GM21717 (cell line): ENCODE measurements around the gene LONP2.
A peak's percentile ranks its signal among the peaks of the same experiment; 100 is the strongest.
"Not testable (repeated sequence)": the region's sequence is repeated elsewhere in the genome, so short reads cannot be mapped to it uniquely, and the experiment has no call there.

ENCODE experiments used
- ATAC-seq: cut with Tn5 transposase; IDR thresholded peaks from one replicate; pipeline ENCODE4 v1.9.1; 2021; ENCODE audit warnings: mild to moderate bottlenecking, moderate library complexity; ENCODE audit not compliant: unreplicated experiment

Gene LONP2

DNA sequence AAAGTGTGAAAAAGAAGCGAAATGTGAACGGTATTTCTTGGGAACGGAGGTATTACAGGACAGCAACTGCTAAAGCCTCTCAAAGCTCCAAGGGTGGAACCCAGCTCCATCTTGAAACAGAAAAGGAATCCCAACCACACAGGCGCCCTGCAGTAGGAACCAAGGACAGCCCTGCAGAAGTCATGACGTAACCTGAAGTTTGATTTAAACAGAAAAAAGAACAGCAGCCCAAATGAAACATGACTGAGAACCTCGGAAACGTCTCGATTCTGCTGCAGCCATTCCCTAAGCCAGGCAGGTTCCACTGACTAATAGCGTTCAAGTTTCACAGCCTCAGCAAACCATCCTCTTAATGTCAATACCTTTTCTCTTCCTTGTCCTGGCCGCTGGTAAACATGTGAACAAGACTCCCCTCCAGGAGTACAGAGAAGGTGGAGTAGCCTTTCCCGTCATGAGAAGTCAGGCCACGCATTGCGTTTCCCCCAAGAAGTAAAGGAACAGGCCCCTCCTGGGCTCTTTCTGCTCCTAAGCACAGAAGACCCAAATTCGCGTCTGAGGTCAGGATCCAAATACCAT lies 121.0 kb downstream of the LONP2 start:
- no peak for ATAC-seq

DNA sequence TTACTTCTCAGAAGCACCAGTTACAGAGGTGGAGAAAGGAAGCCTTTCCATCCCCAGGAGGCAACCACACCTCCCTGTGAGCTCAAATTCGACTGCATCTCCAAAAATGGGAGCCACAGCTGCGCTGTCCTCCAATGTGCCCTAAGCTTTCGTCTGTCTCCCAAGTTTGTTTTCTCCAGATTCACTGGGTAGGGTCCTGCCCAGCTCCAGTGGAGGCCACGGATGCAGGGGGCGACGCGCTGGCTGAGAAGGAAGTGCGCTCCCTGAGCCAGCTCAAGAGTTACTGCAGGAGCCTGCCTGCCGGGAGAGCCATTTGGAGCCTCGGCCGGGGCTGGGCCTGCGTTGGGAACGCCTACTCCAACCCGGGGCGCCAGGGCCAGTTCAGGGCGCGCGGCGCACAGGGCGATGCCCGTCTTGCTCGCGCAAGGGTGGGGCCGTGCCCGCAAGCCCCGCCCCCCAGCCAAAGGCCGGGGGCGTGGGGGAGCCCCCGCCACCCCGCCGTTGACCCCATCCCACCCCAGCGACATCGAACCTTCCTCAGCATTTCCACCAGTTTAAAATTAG lies 121.6 kb downstream of the LONP2 start:
- peak; percentile 88 for ATAC-seq

DNA sequence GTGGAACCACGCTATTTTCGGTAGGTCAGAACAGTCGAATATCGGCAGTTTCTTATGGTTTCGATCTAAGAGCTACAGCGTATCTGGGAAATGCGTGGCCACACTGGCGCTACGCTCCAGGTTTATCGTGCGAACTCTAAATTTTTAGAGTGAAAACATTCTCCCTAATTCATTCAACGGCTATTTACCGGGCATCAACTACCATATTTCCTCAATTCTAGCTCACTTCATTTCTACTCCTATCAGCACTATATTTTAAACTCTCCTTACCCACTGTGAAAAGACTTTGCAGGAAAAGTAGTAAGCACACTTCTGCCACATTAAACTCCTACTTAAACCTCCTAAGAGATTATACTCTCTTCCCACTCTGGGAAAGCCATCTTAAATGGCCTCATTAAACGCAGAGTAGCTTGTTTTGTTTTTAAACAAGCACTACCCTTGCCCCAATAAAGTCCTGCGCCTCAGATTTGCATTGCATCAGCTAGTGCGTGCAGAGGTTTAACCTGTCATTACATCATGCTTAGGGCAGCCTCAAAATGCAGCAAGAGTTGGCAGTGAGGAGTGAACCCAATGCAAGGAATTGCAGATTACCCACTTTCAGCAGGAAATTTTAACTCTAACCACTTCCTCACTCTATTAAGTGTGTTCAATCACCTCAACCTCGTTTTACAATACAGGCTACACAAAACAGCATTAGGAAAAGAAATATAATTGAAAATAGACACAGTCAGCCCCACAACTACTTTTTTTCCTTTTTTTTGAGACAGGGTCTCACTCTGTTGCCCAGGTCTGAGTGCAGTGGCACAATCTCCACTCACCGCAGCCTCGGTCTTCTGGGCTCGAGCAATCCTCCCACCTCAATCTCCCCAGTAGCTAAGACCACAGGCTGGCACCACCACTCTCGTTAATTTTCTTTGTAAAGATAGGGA lies 122.3 kb downstream of the LONP2 start:
- ATAC-seq = peak; percentile 70

DNA sequence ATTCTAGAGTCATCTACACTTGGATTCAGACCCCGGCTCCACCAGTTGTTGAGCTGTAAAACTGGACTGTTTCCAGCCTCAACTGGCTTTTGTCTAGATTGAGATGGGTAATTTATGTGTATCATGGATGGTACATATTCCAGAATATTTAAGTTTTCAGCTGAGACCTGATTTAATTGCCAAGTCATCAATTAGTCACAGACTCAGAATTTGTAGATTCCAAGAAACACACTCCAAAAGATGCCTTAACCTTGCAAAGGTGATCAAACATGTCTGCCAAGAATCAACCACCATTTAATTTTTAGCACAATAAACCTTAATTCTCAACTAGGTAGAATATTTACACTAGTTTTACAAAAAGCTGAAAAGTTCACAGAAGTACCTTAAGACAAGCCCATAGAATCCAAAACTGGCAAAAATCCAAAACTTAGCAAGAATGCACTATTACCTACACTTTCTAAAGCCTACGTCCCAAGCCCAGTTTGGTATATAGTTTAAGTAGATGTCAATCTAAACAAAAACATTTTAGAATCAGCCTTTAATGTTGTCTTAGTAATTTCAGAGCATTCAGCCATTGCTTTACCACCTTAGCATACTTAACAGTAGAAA lies 123.4 kb downstream of the LONP2 start:
- no peak for ATAC-seq

DNA sequence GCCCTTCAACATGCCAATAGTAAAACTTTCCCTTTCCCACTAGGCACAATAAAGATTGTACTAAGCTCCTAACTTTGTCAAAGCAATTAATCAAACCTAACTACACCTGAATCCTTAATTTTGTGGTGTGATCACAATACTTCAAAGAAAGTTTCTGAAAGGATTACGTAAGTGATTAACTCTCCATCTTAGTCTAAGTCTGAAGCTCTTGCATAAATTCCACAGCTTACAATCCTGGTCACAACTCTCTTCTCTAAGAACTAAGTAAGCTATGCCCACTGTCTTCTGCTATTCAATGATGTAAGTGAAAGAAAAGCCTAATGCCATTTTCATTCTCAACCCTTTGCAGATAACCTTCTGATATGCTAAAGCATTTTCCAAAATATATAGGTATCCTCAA lies 125.7 kb downstream of the LONP2 start:
- ATAC-seq = no peak

DNA sequence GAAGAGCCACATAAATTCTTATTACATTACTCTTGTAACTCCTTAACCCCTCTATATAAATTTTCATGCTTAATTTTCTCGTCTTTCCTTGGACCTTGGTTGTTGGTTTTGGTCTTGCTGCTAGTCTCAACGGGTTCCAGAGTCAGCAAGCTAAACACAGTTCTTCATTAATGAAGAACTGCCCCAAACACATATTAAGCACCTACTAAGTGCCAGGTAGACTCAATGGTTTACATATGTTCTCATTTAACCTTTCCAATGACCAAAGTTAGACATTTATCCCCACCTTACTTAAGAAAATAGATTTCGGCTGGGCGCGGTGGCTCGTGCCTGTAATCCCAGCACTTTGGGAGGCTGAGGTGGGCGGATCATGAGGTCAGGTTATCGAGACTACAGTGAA lies 126.1 kb downstream of the LONP2 start:
- no peak for ATAC-seq

DNA sequence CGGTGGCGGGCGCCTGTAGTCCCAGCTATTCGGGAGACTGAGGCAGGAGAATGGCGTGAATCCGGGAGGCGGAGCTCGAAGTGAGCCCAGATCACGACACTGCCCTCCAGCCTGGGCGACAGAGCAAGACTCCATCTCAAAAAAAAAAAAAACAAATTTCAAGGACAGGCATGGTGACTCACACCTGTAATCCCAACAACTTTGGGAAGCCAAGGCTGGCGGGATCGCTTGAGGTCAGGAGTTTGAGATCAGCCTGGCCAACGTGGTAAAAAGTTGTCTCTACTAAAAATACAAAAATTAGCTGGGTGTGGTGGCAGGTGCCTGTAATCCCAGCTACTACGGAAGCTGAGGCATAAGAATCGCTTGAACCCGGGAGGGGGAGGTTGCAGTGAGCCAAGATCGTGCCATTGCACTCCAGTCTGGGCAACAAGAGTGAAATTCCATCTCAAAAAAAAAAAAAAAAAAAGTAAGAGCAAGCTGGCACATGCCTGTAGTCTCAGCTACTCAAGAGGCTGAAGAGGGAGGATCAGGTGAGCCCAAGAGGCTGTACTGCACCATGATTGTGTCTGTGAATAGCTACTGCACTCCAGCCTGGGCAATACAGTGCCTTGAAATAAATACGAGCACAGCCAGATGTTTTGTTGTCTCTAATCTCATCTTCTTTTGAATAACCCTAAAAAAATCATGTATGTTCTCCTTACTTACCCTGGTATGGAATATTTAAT lies 126.7 kb downstream of the LONP2 start:
- not testable (repeated sequence) for ATAC-seq

DNA sequence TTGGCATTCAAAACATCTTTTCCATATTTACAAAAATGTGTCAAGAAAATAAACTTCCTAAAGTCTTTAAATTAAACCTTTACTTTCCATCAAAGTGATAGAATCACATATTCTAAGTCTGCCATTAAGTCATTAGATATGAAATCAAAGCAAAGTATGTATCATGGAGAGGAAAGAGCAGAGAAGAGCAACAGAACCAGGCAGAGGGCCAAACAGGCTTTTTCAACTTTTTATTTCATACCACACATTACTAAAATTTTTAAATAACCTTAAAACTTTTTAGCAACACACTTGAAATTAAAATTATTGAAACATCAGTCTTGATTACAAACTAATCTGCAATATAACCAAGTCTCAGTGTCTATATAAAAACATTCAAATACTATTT lies 127.3 kb downstream of the LONP2 start:
- ATAC-seq = no peak

DNA sequence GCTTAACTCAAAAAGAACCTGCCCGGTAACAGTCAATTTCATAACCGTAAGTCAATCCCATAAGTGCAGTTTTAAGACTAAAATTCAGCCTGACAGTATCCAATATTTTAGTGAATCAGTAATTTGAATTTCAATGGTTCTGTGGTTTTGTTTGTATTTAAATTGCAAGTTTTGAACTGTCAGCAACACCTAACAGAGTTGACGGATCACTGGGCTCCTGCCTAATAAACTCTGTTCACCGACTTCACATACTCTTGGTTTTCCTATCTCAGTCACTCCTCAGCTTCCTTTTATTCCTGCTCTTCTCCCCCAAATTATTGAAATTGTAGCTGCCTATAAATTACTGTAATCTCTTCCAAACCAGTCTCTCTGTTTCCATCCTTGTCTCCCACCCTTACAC lies 128.6 kb downstream of the LONP2 start:
- no peak for ATAC-seq

DNA sequence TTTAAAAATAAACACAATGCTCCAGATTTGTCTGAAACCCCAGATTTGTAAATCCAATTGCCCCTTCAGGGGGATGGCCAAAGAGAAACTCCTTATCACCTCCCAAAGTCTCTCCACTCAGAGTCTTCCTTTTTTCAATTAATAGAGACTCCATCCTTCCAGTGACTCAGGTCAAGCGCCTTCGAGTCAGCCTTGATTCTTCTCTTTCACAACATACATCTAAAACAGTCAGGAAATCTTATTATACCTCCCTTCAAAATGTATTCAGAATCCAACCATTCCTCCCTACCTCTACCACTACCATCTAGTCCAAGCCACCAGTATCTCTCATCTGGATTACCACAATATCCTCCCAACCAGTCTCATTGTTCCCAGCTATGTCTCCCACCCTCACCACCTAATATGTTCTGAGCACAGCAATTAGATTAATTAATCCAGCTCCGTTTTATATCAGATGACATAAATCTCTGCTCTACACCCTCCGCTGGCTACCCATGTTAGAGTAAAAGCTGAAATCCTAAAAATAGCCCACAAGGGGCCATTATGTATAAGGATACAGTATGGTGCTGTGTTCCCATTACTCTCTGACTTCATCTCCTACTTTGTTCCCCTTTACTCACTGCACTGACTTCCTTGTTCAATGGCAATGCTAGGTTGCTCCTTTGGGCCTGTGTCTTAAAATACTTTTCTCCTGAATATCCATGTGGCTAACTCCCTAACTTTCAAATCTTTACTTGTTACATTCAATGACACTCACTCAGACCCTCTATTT lies 129.3 kb downstream of the LONP2 start:
- ATAC-seq = no peak

DNA sequence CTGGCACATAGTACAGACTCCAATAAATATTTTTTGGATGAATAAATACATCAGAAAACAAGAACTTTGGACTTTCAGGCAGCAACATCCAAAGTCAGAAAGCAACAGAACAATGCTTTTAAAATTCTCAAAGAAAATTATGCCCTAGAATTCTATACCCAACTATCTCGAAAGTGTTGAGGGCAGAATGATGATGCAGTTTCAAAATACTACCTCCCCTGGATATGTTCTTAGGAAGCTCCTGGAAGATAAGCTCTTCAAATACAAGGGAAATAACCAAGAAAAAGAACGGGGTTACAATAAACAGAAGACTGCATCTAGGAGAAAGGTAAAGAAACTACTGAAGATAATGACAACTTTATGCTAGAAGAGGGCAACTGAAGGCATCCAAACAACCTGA lies 130.2 kb downstream of the LONP2 start:
- ATAC-seq = no peak

DNA sequence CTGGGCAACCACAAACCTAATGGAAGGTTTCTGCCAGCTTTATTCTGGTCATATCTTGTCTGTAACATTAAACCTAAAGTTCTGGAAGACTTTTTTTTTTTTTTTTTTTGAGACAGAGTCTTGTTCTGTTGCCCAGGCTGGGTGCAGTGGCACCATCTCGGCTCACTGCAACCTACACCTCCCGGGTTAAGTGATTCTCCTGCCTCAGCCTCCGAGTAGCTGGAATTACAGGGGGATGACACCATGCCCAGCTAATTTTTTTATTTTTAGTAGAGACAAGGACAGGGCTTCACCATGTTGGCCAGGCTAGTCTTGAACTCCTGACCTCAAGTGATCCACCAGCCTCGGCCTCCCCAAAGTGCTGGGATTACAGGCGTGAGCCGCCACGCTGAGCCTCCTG lies 133.2 kb downstream of the LONP2 start:
- ATAC-seq = not testable (repeated sequence)

DNA sequence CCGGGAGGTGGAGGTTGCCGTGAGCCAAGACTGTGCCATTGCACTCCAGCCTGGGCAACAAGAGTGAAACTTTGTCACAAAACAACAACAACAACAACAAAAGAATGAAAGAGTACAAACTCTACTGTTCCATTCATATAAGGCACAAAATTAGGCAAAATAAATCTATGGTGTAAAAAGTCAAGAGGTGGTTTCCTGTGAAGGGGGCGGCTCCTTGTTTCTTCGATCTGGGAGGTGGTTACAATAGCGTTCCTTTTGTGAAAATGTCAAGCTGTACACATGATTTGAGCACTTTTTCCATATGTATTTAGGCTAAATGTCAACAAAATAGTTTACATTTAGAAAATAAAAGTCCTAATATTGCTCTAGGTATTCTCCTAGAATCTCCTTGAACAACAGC lies 134.2 kb downstream of the LONP2 start:
- ATAC-seq = no peak

DNA sequence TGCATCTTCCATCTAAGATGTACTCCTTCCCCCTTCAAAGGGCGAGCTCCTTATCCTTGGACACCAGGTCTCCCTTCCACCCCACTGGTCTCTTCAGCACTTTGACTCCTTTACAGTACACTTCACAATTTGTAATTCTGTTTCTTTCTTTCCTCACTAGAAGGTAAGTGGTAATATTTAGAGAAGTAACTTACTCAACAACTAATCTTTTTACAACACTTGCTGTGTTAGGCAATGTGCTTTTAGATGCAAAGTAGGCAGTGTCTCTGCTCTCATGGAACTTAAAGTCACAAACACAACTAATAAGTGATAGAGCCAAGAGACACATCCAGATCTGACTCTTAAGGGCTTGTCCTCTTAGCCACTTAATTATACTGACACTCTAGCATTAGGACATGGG lies 134.7 kb downstream of the LONP2 start:
- no peak for ATAC-seq

DNA sequence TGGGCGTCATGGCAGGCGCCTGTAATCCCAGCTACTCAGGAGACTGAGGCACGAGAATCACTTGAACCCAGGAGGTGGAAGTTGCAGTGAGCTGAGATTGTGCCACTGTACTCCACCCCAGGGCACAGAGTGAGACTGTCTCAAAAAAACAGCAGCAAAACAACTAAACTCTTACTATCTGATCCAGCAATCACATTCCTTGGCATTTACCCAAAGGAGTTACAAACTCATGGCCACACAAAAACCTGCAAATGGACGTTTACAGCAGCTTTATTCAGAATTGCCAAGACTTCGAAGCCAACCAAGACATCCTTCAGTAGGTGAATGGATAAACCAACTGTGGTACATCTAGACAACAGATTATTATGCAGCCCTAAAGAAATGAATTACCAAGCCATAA lies 137.1 kb downstream of the LONP2 start:
- no peak for ATAC-seq

DNA sequence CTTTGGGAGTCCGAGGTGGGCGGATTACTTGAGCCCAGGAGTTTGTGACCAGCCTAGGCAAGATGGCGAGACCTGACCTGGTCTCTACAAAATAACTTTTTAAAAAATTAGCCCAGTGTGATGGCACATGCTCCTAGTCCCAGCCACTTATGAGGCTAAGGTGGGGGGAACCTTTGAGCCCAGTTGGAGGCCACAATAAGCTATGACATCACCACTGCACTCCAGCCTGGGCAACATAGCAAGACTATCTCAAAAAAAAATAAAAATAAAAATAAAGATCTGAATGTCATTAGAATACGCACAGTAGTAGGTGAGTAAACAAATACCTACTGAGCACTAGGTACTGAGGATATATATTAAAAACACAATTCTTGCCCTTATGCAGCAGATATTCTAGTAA lies 138.0 kb downstream of the LONP2 start:
- ATAC-seq = no peak

DNA sequence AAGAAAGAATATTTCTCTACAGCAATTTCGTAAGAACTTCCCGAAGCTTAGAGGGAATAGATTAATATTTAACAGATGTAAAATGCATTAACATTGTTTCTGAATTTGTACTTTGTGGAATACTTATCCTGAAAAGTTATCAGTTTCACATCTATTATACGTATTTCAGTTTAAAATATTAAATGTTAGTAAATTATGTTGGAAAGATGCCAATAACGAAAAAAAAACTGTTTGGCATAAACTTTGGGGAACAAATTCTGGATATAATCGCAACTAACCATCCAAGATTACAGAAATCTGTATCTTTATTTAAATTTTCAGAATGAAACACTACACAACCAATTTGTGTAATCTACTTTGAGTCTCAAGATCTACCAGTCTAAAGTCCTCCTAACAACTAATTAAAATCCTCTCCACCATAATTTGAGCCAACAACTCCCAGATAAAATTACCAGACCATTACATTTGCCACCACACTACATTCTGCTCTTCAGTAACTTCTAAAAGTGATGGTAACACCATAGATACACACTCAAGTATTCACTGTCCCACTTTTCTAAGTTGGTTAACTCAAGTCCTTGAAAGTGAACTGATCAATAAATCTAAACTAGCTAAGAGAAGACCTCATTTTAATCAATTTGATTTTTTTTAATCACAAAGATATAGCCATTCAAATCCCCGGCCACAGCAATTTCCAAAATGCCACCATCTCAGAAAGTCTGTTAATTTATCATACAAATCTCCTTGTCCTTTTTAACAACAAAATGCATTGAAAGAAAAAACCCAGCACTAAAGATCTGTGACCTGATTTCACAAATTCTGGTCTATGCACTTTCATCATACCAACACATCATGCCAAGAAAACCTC lies 139.1 kb downstream of the LONP2 start:
- no peak for ATAC-seq

DNA sequence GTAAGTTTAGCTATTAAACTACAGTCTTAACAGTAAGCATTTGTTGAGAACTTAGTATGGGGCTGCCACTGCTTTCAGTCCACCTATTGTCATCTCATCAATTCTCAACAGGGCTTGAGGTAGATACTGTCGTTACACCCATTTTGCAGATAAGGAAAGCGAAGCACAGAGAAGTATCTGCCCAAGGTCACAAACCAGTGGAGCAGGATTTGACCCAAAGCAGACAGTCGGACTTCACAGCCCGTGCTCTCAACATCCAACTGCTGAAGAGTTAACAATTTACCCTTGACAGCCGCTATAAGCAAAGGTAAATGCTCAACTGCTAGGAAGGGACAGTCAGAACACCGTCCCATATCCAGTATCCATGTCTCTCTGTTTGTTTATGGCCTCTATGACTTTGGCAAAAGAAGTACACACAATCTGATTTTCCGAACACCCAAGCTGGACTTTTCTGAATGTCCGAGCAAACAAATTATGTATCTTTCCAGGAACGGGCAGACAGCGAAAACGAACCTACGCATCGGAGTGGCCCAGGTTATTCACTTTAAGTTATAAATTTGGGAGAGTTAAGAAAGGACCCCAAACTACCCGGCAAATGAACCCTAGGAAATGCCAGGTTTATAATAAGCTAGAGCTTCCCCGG lies 139.9 kb downstream of the LONP2 start:
- no peak for ATAC-seq
